ENCODE measurements around the gene KIAA0825.

KIAA0825 gene

DNA sequence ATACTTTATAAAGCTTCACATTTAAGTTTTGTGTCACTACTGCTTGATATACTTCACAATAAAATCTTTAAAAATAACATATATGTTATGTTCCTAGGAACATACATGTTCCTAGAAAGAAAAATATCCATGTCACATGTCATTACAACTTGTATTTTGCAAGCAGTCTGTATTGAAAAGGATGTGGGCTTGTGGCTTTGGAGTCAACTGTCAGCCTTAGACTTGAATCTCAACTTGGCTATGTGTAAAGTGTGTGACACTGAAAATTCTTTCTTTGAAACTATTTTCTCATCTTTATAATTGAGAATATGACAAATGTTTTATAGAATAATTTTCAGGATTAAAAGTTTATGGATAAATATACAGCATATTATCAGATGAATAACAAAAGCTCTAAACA, 273.1 kb downstream of the KIAA0825 start:
- H3K4me1 Mint-ChIP-seq: peaks cover 2% of the 10 kb centered on the region
- no peak overlapping the region for H3K4me3 Mint-ChIP-seq
- DNase-seq: no peak
- no peaks in the 10 kb centered on the region for H3K9me3 Mint-ChIP-seq
- CTCF ChIA-PET: no interaction called here
- H3K36me3 Mint-ChIP-seq: no peaks in the 10 kb centered on the region
- H3K27me3 Mint-ChIP-seq: no peaks in the 10 kb centered on the region
- H3K27ac Mint-ChIP-seq: no peak overlapping the region

DNA sequence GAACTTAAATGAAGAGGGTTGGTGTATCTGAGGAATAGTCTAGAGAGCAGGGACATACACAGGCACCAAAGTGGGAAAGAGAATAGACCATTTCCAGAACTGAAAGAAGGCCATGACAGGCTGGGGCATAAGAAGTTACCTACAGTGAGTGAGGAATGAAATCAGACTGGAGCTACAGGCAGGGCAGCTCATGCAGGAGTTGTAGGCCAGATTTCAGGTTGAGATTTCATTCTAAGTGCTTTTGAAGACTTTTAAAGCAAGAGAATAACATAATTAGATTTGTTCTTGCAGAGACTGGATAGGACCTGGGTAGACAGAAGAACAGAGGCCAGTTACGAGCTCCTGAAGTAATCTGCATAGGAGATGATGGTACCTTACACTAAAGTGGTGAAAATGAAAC, 280.8 kb downstream of the KIAA0825 start:
- Mint-ChIP-seq H3K4me1 (no peaks in the 10 kb centered on the region), H3K4me3 (no peak overlapping the region), H3K27me3 (no peaks in the 10 kb centered on the region), H3K36me3 (no peaks in the 10 kb centered on the region), H3K9me3 (no peaks in the 10 kb centered on the region), H3K27ac (no peak overlapping the region)
- CTCF ChIA-PET: no interaction called here
- no peak for DNase-seq

- CTCF ChIA-PET: no interaction called here
- no peak for DNase-seq
- Mint-ChIP-seq H3K27me3 (no peaks in the 10 kb centered on the region), H3K4me1 (no peaks in the 10 kb centered on the region), H3K4me3 (no peak overlapping the region), H3K27ac (no peak overlapping the region), H3K36me3 (no peaks in the 10 kb centered on the region), H3K9me3 (no peaks in the 10 kb centered on the region)
Observed at GRCh38 chr5:94335936-94336335, 282.5 kb downstream of the KIAA0825 start.

DNA sequence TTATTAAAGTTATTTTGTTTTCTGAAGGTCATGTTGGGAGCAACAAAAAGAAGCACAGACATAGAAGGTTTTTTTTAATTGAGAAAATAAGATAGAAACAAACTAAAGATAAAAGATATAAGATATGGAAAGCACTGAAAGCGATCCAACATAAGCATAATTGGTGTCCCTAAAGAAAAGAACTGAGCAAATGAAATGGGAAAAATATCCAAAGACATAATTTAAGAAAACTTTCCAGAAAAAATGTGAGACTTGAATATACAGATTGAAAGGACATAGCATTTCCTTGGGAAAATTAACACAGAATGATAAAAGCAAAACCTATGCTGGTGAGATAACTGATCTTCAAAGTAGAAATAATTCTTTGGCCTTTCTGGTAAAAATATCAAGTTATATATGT, 289.3 kb downstream of the KIAA0825 start:
- Mint-ChIP-seq H3K36me3 (no peaks in the 10 kb centered on the region), H3K4me1 (no peaks in the 10 kb centered on the region), H3K9me3 (peaks cover 2% of the 10 kb centered on the region), H3K27me3 (no peaks in the 10 kb centered on the region), H3K27ac (no peak overlapping the region), H3K4me3 (no peak overlapping the region)
- DNase-seq: no peak
- CTCF ChIA-PET: no interaction called here

- no peak overlapping the region for H3K4me3 Mint-ChIP-seq
- CTCF ChIA-PET: no interaction called here
- H3K27ac Mint-ChIP-seq: no peak overlapping the region
- no peaks in the 10 kb centered on the region for H3K4me1 Mint-ChIP-seq
- no peak for DNase-seq
- no peaks in the 10 kb centered on the region for H3K36me3 Mint-ChIP-seq
- peaks cover 2% of the 10 kb centered on the region for H3K9me3 Mint-ChIP-seq
- H3K27me3 Mint-ChIP-seq: no peaks in the 10 kb centered on the region
Observed at GRCh38 chr5:94326586-94326985, 291.8 kb downstream of the KIAA0825 start.

DNA sequence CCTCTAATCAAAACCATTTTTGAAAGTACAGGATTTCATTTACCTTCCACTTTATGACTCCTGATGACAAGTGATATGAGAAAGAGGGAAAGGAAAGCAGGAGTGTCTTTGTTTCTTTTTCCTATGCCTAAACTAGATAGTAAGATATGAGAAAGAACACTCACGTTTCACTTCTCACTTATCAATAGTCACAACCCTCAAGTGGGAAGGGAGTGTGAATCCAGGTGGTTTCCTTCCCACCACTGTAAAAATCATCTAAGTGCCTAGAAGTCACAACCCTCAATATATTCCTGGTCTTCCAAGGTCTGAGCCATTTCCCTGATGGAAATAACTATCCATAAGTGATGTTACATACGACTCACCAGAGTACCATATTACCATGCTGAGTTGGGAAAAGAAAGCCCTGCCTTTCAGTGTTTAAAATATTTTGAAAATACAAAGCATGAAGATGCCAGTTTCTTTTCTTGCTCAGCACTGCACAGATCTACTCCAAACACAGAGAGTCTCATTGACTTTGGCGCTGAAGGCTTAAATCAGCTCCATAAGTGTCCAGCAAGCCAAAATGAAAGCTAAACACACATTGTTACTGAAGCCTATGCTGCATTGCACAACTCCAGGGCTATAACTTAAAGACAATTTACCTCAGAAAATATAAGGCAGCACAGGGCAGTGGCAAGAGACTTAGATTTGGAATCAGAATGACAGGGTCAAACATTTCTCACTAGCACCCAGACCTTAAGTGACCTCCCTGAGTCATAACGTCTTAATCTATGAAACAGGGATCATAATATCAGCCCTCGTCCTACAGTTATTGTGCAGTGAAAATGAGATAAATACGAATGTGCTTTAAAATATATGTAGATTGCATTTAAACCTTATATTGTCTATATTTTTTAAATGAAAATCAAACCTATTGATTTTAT, 301.2 kb downstream of the KIAA0825 start:
- DNase-seq: no peak
- Mint-ChIP-seq H3K4me3 (no peak overlapping the region), H3K27me3 (no peaks in the 10 kb centered on the region)

GRCh38 chr5:94314460-94315131, 303.8 kb downstream of the KIAA0825 start:
- Mint-ChIP-seq H3K27ac (no peak overlapping the region), H3K27me3 (no peaks in the 10 kb centered on the region), H3K9me3 (no peaks in the 10 kb centered on the region), H3K4me3 (no peak overlapping the region), H3K4me1 (no peaks in the 10 kb centered on the region), H3K36me3 (no peaks in the 10 kb centered on the region)
- no peak for DNase-seq
- CTCF ChIA-PET: no interaction called here

More for the DNA sequence above, 301.2 kb downstream of the KIAA0825 start:
- H3K4me1 Mint-ChIP-seq: no peaks in the 10 kb centered on the region
- no peaks in the 10 kb centered on the region for H3K36me3 Mint-ChIP-seq
- CTCF ChIA-PET: no interaction called here
- H3K27ac Mint-ChIP-seq: no peak overlapping the region
- H3K9me3 Mint-ChIP-seq: no peaks in the 10 kb centered on the region

DNA sequence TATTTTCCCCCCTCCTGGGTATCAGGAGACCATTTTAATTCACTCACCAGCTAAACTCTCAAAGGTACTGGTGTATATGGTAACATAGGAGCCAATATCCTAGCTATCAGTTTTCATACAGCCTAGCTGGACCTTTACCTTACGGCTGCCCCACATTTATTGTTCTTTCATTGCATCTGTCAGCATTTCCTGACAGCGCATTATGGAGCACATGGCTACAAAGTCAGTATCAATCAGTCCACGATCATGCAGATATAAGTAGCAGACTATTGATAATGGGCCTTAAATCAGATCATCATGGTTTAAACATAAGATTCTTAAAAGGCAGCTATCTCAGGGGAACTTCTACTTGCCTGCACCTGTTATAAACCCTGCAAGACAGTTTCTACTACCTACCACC, 304.7 kb downstream of the KIAA0825 start:
- Mint-ChIP-seq H3K4me3 (no peak overlapping the region), H3K36me3 (no peaks in the 10 kb centered on the region), H3K4me1 (no peaks in the 10 kb centered on the region), H3K27me3 (no peaks in the 10 kb centered on the region), H3K27ac (no peak overlapping the region), H3K9me3 (no peaks in the 10 kb centered on the region)
- DNase-seq: no peak
- CTCF ChIA-PET: no interaction called here

DNA sequence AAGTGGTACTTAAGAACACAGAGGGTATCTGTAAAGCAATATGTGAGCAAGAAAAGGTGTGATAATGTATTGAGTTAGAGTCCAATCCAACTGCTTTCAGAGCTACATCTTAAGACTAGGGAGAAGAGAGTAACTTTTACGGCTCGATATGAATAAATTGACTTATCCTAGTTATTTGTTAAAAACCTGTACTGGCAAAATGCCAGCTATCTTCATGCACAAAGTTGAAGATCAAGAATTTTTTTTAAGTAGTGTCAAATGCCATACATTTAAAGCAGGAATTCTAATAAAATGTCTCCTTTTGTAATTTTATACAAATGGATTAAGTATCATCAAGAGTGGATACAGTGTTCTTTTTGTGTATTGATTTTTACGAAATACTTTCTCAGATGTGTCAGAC, 305.2 kb downstream of the KIAA0825 start:
- CTCF ChIA-PET: no interaction called here
- H3K4me1 Mint-ChIP-seq: no peaks in the 10 kb centered on the region
- H3K4me3 Mint-ChIP-seq: no peak overlapping the region
- no peaks in the 10 kb centered on the region for H3K36me3 Mint-ChIP-seq
- no peaks in the 10 kb centered on the region for H3K9me3 Mint-ChIP-seq
- H3K27me3 Mint-ChIP-seq: no peaks in the 10 kb centered on the region
- no peak overlapping the region for H3K27ac Mint-ChIP-seq
- DNase-seq: no peak

DNA sequence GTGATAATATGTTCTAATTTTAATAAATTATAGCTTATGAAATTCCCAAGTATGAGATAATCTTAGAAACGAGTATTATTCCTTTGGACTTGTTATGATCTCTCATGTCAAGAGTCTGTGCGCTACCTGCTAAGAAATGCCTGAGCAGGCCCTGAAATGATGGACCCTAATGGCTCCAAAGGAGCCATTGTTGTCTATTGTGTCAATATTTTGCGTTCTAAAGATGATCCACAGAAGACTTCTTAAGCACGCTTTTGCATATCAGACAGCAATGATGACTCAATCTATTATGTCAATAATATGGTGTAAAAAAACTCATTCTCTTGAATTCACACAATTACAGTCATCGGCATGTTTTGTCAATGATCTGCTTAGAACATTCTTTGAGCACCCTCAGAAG, 306.1 kb downstream of the KIAA0825 start:
- no peaks in the 10 kb centered on the region for H3K4me1 Mint-ChIP-seq

DNA sequence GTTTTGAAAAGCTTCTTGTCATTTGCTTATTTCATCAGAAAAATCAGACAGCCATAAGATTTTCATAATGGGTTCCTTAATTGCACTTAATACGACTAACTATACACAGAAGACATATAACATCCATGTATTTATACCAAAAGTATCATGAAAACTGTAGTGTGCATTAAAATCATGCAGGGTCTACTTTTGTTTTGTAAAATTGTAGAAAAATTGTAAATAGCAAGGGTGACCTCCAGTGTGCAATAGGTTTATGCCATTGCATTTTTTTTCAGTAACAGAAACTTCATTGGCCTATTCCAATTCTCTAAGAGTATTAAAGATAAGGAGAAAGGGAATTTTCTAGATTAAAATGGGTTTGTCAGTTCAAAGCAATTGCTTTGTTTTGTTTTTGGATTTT, 307.6 kb downstream of the KIAA0825 start:
- no peaks in the 10 kb centered on the region for H3K27me3 Mint-ChIP-seq
- no peaks in the 10 kb centered on the region for H3K36me3 Mint-ChIP-seq
- H3K27ac Mint-ChIP-seq: no peak overlapping the region
- CTCF ChIA-PET: no interaction called here
- no peak overlapping the region for H3K4me3 Mint-ChIP-seq
- H3K4me1 Mint-ChIP-seq: no peaks in the 10 kb centered on the region
- DNase-seq: no peak
- no peaks in the 10 kb centered on the region for H3K9me3 Mint-ChIP-seq

More for the DNA sequence above, 306.1 kb downstream of the KIAA0825 start:
- Mint-ChIP-seq H3K27me3 (no peaks in the 10 kb centered on the region), H3K36me3 (no peaks in the 10 kb centered on the region), H3K9me3 (no peaks in the 10 kb centered on the region), H3K27ac (no peak overlapping the region), H3K4me3 (no peak overlapping the region)
- CTCF ChIA-PET: no interaction called here
- no peak for DNase-seq

DNA sequence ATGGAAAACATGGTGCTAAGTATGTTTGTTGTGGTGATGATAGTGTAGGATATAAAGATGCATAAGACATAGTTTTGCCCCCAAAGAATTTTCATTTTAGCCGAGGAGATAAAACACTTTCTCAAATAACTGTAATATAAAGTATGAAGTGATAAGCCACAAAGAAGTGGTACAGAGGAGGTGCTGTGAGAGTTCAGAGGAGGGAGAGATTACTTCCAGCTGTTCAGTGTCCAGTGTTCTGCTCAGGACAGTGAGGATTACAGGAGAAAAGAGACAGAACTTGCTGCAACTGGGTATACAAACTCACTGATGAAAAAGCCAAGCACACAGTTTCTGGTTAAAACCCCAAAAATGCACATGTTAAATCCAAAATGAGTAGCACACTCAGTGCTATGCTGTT, 309.3 kb downstream of the KIAA0825 start:
- no peak for DNase-seq
- H3K9me3 Mint-ChIP-seq: no peaks in the 10 kb centered on the region
- H3K27me3 Mint-ChIP-seq: no peaks in the 10 kb centered on the region
- no peak overlapping the region for H3K4me3 Mint-ChIP-seq
- no peak overlapping the region for H3K27ac Mint-ChIP-seq
- H3K36me3 Mint-ChIP-seq: no peaks in the 10 kb centered on the region
- no peaks in the 10 kb centered on the region for H3K4me1 Mint-ChIP-seq
- CTCF ChIA-PET: no interaction called here

GRCh38 chr5:94308442-94308841, 310.0 kb downstream of the KIAA0825 start:
- Mint-ChIP-seq H3K27me3 (no peaks in the 10 kb centered on the region), H3K4me1 (no peaks in the 10 kb centered on the region), H3K9me3 (no peaks in the 10 kb centered on the region), H3K27ac (no peak overlapping the region), H3K4me3 (no peak overlapping the region), H3K36me3 (no peaks in the 10 kb centered on the region)
- no peak for DNase-seq
- CTCF ChIA-PET: no interaction called here

GRCh38 chr5:94304146-94304545, 314.3 kb downstream of the KIAA0825 start:
- DNase-seq: no peak
- Mint-ChIP-seq H3K27ac (no peak overlapping the region), H3K4me3 (no peak overlapping the region), H3K27me3 (no peaks in the 10 kb centered on the region), H3K36me3 (no peaks in the 10 kb centered on the region), H3K9me3 (no peaks in the 10 kb centered on the region), H3K4me1 (no peaks in the 10 kb centered on the region)
- CTCF ChIA-PET: no interaction called here

- Mint-ChIP-seq H3K27ac (no peak overlapping the region), H3K4me1 (no peaks in the 10 kb centered on the region), H3K9me3 (peaks cover 3% of the 10 kb centered on the region), H3K27me3 (no peaks in the 10 kb centered on the region), H3K4me3 (no peak overlapping the region), H3K36me3 (no peaks in the 10 kb centered on the region)
- CTCF ChIA-PET: no interaction called here
- DNase-seq: no peak
Observed at GRCh38 chr5:94288937-94289336, 329.5 kb downstream of the KIAA0825 start.

Data from activated naive CD4-positive, alpha-beta T cell treated with anti-CD3 and anti-CD28 coated beads, Interleukin-2, amount 10 ng/mL, durations not matched to agents 7 days and 5 days (primary cell).